GM12872 (cell line): ENCODE data around the gene PTHLH.

ENCODE experiments used
- CTCF ChIP-seq: IDR thresholded peaks from 3 replicates; pipeline ENCODE4 v1.5.1; 2011; ENCODE audit warnings: low read depth, mild to moderate bottlenecking, low read length, moderate library complexity; ENCODE audit not compliant: insufficient read depth

The PTHLH gene

GRCh38 chr12:28010036-28010435, 37.5 kb upstream of the PTHLH start:
- TF ChIP-seq CTCF: no peak

GRCh38 chr12:27999970-28000369, 27.4 kb upstream of the PTHLH start:
- no peak for TF ChIP-seq CTCF

GRCh38 chr12:27999521-27999920, 27.0 kb upstream of the PTHLH start:
- TF ChIP-seq CTCF: no peak

GRCh38 chr12:27998658-27999057, 26.1 kb upstream of the PTHLH start:
- no peak for TF ChIP-seq CTCF

GRCh38 chr12:27998170-27998569, 25.6 kb upstream of the PTHLH start:
- TF ChIP-seq CTCF: no peak

GRCh38 chr12:27996761-27997160, 24.2 kb upstream of the PTHLH start:
- no peak for TF ChIP-seq CTCF

GRCh38 chr12:27995406-27995805, 22.9 kb upstream of the PTHLH start:
- TF ChIP-seq CTCF: no peak

GRCh38 chr12:27988594-27989233, 16.2 kb upstream of the PTHLH start:
- no peak for TF ChIP-seq CTCF
